SKM-1 (cell line): Measurements from ENCODE around the gene KRT72.

Experiments
- DNase-seq: peaks from one replicate; lab custom pipeline; 2025; ENCODE audit not compliant: unreplicated experiment; lab: John Stamatoyannopoulos, UW

The KRT72 gene

DNA sequence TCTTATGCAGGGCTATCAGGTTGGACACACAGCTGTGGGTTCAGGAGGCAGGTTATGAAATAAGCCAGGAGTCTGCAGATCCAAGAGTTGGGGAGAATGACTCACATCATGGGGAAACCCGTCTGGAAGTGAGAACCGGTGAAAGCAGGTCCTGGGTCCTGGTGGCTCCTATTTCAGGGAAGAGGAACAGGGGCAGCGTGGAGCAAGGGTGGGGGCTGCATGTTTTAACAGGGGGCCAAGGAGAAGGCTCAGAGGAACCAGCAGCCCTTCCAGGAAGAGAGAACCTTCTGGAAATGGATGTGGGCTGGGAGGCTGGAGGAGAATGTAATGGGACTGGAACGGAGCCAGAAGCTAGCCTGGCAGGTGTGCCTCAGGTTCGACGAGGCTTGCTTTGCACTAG is 19.8 kb downstream of the KRT72 start:
- no peak for DNase-seq

GRCh38 chr12:52581066-52581465 is 20.2 kb downstream of the KRT72 start:
- DNase-seq, result no peak

- DNase-seq, result no peak
Observed at GRCh38 chr12:52580496-52580895, 20.8 kb downstream of the KRT72 start.

GRCh38 chr12:52579468-52580465 is 21.5 kb downstream of the KRT72 start:
- DNase-seq, result no peak

DNA sequence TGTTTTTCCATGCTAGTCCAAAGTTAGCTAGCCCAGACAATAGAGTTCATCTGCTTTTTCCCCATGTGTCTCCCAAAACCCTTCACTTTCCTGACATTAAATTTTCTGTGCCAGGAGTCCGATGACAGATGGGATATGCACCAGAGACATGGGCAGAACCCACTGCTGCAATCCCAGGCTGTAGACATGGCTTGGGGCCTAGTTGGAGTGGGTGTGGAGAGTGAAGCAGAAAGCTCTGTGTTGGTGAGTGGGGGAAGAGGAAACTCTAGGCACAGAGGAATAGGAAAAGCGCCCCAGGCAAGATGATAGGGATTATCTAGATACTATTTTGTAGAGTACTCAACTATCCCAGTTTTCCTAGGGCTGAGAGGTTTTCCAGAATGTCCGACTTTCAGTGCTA is 22.8 kb downstream of the KRT72 start:
- DNase-seq, result no peak

DNA sequence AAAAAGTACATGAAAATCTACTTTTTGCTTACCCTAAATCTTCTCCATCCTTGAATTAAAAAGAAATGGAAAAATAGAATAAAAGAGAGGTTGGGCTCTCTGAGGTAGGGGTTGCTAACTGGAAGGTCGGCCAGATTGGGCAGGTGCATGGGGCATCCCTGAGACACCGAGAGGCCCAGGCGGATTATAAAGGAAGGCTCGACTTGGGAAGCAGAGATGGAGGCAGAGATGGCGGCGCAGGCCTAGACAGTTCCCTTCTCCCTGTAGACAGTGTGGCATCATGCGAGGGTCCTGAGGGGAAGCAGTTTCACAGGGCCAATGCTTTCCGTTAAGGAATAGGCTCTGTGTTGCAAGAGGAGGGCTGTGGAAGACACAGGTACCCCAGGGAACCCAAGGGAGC is 23.9 kb downstream of the KRT72 start:
- DNase-seq, result no peak

GRCh38 chr12:52575948-52576347 is 25.3 kb downstream of the KRT72 start:
- no peak for DNase-seq

- DNase-seq, result no peak
Observed at GRCh38 chr12:52575256-52575655, 26.0 kb downstream of the KRT72 start.

DNA sequence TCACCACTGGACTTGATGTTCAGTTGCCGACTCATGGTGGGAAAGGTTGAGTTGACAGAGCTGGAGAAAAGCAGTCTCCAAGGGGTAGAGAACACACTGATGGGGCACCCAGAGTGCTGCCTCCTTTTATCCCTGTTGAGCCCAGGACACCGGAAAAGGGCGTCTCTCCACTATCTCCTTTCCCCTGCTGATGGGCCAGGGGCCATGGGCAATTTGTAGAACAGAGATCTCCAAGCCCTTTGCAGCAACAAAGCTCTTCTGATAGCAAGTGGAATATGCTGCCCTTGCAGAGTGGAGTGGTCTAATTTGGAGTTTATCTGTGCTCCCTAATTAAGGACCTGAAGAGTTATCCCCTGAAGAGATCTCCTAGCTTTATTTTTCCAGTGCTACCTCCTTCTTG is 27.5 kb downstream of the KRT72 start, which contains the start of gene KRT74:
TSS of gene KRT74 (minus strand) at position 101 of the 400 bp plus-strand sequence. CDS start at position 35, 66 bp downstream.
- no peak for DNase-seq

DNA sequence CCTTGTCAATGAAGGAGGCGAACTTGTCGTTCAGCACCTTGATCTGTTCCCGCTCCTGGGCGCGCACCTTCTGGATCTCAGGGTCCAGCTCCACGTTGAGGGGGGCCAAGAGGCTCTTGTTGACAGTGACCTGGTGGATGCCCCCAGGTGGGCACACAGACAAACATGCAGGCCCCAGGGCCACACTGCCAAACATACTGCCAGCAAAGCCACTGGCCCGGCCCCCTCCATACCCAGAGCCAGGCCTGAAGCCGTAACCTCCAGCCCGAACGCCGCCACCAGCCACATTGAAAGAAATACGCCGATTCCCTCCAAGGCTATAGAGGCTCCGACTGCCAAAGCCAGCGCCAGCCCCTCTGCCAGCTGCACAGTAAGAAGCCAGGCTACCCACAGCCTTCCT is 28.0 kb downstream of the KRT72 start:
- DNase-seq, result no peak

DNA sequence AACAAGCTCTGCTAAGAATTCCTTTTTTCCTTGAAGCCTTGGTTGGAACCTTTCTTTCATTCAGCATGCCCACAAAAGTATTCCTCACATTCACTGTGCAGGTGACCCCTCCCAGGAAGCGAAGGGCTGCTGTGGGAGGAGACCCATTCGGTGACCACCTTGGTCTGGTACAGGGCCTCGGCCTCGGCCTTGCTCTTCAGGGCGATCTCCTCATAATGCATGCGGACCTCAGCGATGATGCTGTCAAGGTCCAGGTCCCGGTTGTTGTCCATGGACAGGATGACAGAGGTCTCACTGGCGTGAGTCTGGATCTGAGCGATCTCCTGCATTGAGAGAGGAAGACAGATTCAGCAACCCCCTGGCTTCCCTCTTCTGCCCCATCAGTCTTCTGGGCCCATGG is 30.8 kb downstream of the KRT72 start:
- DNase-seq, result no peak

- no peak for DNase-seq
Observed at GRCh38 chr12:52568111-52568510, 33.2 kb downstream of the KRT72 start.

GRCh38 chr12:52566847-52567291 is 34.4 kb downstream of the KRT72 start:
- no peak for DNase-seq

DNA sequence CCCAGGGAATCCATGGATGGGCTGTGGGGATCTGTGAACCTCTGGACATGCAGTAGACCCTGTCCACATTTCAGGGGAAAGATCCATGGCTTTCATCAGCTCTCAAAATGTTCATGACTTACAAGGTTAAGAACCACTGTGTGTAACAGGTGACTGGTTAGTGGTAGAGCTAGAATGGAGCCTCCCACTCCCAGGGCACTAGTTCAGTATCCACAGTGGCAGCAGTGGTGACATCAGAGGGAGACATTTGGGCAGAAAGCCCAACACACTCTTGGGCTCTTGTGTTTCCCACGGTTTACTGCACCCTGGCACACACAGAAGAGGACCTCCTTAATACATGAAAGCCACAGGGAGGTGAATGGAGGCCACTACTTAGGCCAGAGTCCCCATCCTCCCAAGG is 36.7 kb downstream of the KRT72 start:
- DNase-seq, result no peak

- DNase-seq, result no peak
Observed at GRCh38 chr12:52561880-52562449, 39.3 kb downstream of the KRT72 start.

GRCh38 chr12:52559979-52560378 is 41.3 kb downstream of the KRT72 start:
- DNase-seq, result no peak

DNA sequence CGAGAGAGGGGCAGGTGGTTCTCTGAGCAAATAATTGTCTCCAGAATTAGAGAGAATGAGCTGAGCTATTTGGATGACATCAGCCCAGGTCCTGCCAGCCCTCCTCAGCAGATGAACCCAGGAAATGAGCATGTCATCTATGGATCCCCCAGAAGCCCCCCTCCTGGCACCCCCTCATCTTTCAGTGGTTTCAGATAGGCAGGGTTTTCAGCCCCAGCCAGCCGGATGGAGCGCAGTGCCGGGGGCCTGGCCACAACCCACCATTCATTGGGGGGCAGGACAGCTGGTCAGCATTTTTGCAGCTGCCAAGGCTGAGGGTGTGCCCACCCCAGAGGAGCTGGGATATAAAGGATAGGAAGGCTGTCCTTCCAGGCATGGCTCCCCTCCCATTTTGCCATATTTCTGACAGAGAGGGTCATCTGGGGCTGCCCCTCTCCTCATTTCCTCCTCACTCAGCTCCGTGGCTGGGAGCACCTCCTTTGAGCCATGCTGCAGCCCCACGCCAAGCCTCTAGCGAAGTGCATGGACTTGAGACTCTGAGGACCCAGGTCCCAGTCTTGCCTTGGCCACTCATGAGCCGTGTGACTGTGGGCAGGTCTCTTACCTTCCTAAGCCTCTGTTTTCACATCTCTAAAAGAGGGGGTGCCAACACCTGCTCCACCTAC is 42.4 kb downstream of the KRT72 start:
- no peak for DNase-seq

GRCh38 chr12:52557476-52557875 is 43.8 kb downstream of the KRT72 start:
- DNase-seq, result no peak

DNA sequence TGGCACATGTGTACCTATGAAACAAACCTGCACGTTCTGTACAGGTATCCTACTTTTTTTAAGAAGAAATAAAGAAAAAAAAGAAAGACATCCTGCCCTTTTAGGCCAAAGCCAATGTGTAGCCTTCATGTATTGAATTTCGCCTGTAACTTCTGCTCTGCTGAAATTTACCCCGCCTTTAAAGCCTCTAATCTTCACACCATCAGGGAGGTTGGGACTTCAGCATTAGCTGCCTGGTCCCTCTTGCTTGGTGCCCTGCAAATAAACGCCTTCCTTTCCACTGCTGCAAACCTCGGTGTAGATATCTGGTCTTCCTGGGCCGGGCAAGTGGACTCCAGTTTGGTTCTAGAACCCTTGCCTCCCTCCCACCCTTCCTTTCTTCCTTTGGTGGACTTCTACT is 45.7 kb downstream of the KRT72 start:
- DNase-seq, result no peak

- DNase-seq, result no peak
Observed at GRCh38 chr12:52552681-52553195, 48.5 kb downstream of the KRT72 start, which contains the start of gene KRT71. Gene KRT71 (minus strand): TSS chr12:52553145. CDS start chr12:52553077, 68 bp downstream.

DNA sequence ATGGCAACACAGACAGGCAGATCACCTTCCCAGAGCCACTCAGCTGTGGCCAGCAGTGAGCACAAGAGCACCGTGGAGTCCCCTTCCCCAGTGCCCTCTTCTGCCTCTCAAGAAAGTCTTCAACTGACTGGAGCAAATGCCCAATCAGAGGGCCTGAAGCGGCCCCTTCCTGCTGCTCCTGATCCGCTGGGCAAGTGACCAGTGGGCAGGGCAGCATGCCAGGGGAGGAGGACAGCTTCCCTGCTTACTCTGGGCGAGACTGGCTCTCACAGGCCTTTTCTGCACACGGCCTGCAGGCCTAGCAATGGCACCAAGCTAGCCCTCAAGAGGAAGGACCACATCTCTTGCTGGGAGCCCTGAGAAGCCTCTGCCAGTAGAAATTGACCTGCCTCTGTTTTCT is 49.2 kb downstream of the KRT72 start:
- no peak for DNase-seq
